Right cardiac atrium (tissue), 5 donors: ENCODE measurements around the gene RHOH. TPM values are rescaled to one million over a fixed set of nuclear protein-coding genes. Genes with fewer than 3 reads are reported as not detected.

Source experiments
- ATAC-seq, 2 donors: fragments of 200-7000 bp; cut with Tn5 transposase; one replicate each; pipeline versions ENCODE4 v1.8.0 to v1.9.1; 2020; ENCODE audit warnings: moderate library complexity in 2 of 2, mild to moderate bottlenecking in 1 of 2
- DNase-seq, 3 donors: peaks; one replicate each; pipeline ENCODE4 v3.0.0-alpha.2; 2020
- H3K27ac ChIP-seq: one replicate; pipeline ENCODE4 v1.5.1; 2013; ENCODE audit warnings: mild to moderate bottlenecking, low read length, control low read depth, moderate library complexity
- H3K27me3 ChIP-seq: one replicate; pipeline ENCODE4 v1.6.1; 2013; ENCODE audit not compliant: control insufficient read depth, insufficient read depth
- H3K4me1 ChIP-seq: one replicate; pipeline ENCODE4 v1.6.1; 2013; ENCODE audit warnings: low read length; ENCODE audit not compliant: control insufficient read depth, insufficient read depth
- H3K4me3 ChIP-seq: one replicate; pipeline ENCODE4 v1.5.1; 2013; ENCODE audit warnings: low read length, control low read depth
- H3K9me3 ChIP-seq: one replicate; pipeline ENCODE4 v1.6.1; 2013; ENCODE audit warnings: low read length; ENCODE audit not compliant: control insufficient read depth
- WGBS: extraction: QIAGEN DNeasy Blood & Tissue Kit; methylation state at CpG from one replicate; pipeline ENCODE4 v1.1.7; 2013; 5-methylcytosine and 5-hydroxymethylcytosine counted together
- intact Hi-C, 4 donors: fragments of 100-400 bp; cut with DNase I; formaldehyde crosslinking; loops; one replicate each; pipeline versions ENCODE4 v1.11.0 to v1.14.0; 2022 to 2023
- polyA plus RNA-seq: library from polyadenylated mRNA; stranded (reverse); fragments of 200-250 nt; gene quantifications from one replicate; pipeline ENCODE4 v1.2.3, GENCODE V29; 2013
- total RNA-seq, 4 donors: library from RNA; stranded (reverse); fragmentation: NEBNext Ultra II Directional; extraction: Animal tissue kit (Norgen Biotek cat#: 25700); gene quantifications; one replicate each; pipeline ENCODE4 v1.2.1, GENCODE V29; 2021
- donor health status: healthy with polysubstance abuse.
- donor health status: DM: no; HTN: yes; CAD: no.
- donor health status: DM: no; HTN: no; CAD: no.
- donor health status: DM: no; HTN: yes; CAD: no; lungs with severe emphysema.
- donor health status: DM: yes; HTN: yes; CAD: no.

The RHOH gene
- total and polyA plus RNA-seq, 5 donors = 0.07 to 1.0 (median 0.37) TPM

DNA sequence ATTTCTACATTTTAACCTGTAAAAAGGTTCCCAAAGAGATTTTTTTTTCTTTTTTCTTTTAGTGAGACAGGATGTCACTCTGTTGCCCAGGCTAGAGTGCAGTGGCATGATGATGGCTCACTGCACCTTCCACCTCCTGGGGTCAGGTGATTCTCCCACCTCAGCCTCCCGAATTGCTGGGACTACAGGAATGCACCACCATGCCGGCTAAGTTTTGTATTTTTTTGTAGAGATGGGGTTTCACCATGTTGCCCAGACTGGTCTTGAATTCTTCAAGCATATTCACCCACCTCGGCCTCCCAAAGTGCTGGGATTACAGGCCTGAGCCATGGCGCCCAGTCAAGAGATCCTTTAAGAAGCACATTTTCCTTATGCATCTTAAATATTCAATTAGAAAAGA, 12.6 kb downstream of the RHOH start:
- DNase-seq = no peak
- whole genome bisulfite sequencing = 89% methylated on average over 4 of the region's 4 CpGs
- no peak for ATAC-seq
- Histone ChIP-seq H3K4me3 (no peak overlapping the region), H3K9me3 (no peaks in the 10 kb centered on the region), H3K27ac (no peak overlapping the region), H3K4me1 (no peaks in the 10 kb centered on the region), H3K27me3 (no peaks in the 10 kb centered on the region)
- intact Hi-C loops = no loop called here

DNA sequence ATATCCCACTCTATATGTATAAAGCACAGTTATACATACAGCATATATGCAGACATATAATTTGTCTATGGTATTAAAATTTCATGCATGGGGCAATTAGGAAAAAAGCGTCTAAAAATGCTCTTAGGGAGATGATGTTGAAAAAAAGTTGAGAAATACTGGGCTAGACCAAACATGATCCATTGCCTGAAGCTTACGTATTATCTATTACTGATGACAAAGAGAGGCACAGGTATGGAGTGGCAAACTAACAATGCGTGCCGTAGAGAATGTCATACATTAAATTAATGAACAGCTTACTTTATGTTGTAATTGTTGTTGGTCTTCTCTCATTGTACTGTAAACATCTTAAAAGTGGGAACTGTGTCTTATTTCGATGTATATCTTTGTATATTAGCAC, 13.9 kb downstream of the RHOH start:
- Histone ChIP-seq H3K4me1 (no peaks in the 10 kb centered on the region), H3K9me3 (no peaks in the 10 kb centered on the region), H3K27me3 (no peaks in the 10 kb centered on the region), H3K4me3 (no peak overlapping the region), H3K27ac (no peak overlapping the region)
- WGBS = 92% methylated on average over 5 of the region's 5 CpGs
- ATAC-seq (no peak), DNase-seq (no peak)
- intact Hi-C loops = no loop called here

DNA sequence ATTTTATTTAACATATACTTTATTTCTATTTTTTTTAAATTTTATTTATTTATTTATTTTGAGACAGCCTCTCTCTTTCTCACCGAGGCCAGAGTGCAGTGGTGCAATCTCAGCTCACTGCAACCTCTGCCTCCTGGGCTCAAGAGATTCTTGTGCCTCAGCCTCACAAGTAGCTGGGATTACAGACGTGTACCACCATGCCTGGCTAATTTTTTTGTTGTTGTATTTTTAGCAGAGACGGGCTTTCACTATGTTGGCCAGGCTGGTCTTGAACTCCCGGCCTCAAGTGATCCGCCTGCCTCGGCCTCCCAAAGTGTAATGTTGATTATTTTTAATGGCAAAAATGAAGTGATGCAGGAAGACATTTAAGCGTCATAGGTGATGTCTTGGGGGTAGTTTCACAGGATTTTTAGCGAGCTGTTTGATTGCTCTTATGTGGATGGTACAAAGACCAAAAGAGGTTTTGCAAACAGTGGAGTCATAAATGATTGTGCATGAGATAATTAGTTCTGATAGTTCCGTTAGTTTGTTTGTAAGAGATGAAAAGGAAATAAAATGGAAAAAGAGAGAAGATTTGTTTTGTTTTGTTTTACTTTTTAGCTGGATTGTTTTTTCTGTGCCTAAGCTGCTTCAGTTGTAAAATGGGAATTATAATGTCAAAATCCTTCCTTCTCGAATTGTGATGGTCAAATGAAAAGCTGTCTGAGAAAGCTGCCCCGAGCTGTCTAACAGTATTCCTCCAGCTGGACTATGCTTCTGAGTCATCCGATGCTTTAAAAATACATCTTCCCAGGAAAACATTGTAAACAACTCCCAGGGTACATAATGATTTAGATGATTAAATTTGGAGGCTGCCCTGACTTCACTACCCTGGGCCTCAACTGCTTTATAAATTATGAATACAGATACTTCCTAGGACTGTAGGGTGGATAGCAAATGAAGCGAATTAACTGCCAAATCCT, 14.7 kb downstream of the RHOH start:
- intact Hi-C loops = no loop called here
- Histone ChIP-seq H3K9me3 (no peaks in the 10 kb centered on the region), H3K27me3 (no peaks in the 10 kb centered on the region), H3K4me1 (no peaks in the 10 kb centered on the region), H3K4me3 (no peak overlapping the region), H3K27ac (no peak overlapping the region)
- WGBS = 85% methylated on average over 13 of the region's 13 CpGs
- ATAC-seq (no peak), DNase-seq (no peak)

DNA sequence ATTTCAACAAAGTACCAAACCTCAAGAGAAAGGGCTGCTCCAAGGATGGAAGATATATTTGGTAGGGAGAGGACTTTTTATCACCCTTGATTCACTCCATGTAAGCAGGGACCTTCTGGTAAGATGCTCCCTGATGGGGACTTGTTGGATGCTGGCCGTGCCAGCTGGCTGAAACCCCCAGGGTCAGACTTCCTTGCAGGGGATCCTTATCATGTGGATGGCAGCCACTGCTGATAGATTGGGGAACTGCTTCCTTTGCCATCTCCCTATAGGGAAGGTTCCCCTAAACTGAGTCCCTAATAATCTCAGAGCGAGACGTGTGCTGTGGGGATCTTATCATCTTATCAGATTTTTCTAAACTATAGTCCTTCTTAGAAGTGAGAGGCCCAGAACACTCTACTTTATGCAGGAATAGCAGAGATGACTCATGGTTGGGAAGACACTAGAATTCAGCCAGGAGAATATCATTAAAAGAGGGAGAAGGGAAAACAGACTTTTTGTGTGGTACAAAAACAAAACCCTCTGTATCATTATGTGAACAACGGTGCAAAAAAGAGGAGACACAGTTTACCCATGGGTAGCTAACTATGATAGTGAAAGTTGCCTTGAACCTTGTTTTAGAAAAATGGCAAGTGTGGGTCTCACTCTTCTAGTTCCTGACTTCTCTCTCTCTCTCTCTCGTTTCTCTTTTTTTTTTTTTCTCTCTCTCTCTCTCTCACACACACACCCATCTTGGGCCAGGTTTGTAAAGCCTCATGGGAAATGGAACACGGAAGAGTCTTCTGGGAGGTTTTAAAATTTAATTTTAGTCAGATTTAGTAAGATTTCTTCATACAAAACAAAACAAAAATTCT, 16.1 kb downstream of the RHOH start:
- H3K27me3 ChIP-seq = no peaks in the 10 kb centered on the region
- WGBS = 36% methylated on average over 6 of the region's 6 CpGs
- intact Hi-C loops = no loop called here
- ATAC-seq (no peak), DNase-seq (no peak)
- H3K27ac ChIP-seq = no peak overlapping the region
- H3K9me3 ChIP-seq = no peaks in the 10 kb centered on the region
- no peak overlapping the region for H3K4me3 ChIP-seq
- no peaks in the 10 kb centered on the region for H3K4me1 ChIP-seq

DNA sequence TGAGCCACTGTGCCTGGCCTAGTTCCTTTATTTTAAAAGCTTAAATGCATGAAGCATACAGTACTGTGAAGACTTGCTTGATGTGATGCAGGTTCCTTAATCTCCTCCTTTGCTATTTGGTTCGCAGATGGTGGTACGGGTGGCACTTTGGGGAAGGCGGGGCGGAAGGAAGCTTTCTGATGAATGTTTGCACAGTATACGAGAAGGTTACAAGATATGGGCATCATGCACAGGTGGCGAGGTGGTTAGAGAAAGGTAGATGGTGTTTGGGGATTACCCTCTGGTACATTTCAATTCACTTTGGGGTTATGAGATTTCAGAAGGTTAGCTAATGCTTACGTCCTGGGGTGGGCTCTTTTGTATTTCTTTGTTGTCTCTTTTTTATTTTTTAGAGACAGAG, 17.2 kb downstream of the RHOH start:
- no peak for DNase-seq
- no peak overlapping the region for H3K27ac ChIP-seq
- H3K4me1 ChIP-seq = no peaks in the 10 kb centered on the region
- no peaks in the 10 kb centered on the region for H3K9me3 ChIP-seq
- H3K27me3 ChIP-seq = no peaks in the 10 kb centered on the region
- 94% methylated on average over 7 of the region's 7 CpGs for WGBS
- intact Hi-C loops = no loop called here
- H3K4me3 ChIP-seq = no peak overlapping the region
- no peak for ATAC-seq

DNA sequence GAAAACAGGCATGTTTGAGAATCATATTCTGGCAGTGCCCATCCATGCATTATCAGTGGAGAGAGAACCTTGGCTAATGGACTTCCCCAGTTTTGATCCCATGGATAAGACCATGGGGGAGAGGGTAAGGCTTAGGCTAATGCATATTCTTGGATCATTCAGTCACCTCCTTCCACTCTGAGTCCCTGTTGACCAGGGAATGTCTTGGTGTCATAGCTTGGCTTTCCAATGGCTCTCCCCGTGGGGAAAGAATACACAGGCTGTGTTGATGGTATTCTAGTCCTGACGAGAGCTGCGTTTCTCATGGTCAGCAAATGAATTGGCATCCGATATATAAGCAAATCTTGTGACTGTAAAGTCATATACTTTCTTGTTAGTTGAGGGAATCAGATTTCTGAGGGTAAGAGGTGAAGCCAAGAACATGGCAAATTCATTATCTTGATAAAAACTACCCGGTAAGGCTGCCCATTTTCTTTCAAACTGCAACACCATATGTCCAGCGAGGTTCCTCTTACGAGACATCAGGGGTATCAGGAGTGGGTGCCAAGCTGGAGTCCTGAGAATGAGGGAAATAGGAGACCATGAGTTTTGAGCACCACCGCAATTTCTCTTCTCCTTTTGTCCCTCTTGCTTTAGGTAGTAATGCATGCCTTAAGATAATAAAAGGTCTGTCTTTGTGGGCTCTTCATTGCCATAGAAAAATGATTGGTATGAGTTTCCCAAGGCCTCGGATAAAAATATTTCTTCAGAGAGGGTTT, 18.0 kb downstream of the RHOH start:
- H3K27ac ChIP-seq = no peak overlapping the region
- no peak overlapping the region for H3K4me3 ChIP-seq
- no peak for DNase-seq
- no peaks in the 10 kb centered on the region for H3K4me1 ChIP-seq
- 87% methylated on average over 9 of the region's 9 CpGs for WGBS
- H3K9me3 ChIP-seq = no peaks in the 10 kb centered on the region
- intact Hi-C loops = no loop called here
- H3K27me3 ChIP-seq = no peaks in the 10 kb centered on the region
- no peak for ATAC-seq

DNA sequence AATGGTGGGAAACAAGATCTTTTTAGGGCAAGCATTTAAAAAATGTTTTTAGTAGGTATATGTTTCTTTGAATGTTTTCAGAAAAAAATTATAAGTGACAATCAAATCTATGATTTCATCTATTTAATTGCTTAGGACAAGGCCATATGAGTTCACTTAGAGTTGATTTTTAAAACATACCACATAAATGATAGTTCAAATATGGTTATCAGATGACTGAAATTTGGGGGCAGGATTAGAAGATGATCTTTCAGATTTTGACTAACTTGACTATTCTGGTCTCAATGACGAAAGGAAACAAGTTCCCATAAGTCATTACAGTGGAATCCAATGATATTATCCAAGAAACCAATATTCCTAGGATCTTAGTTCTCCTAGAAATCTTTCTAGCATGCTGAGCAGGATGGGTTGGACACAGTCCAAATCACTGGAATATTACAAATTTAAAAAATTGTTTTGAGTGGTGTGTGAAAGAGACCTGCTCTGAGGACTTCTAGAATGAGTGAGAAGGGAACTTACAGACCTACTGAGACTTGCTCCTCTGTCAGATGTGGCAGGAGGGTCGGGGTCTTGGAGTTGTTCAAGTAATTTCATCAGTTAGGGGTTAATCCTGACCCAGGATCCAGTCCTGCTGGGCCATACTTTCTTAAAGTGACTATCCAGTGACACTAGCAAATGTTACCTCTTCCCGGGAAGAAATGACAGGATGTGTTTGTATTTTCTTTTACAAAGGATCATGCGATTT, 20.0 kb downstream of the RHOH start:
- Histone ChIP-seq H3K27me3 (no peaks in the 10 kb centered on the region), H3K4me3 (no peak overlapping the region), H3K9me3 (no peaks in the 10 kb centered on the region), H3K4me1 (no peaks in the 10 kb centered on the region), H3K27ac (no peak overlapping the region)
- no peak for DNase-seq
- 72% methylated on average over 4 of the region's 4 CpGs for WGBS
- intact Hi-C loops = no loop called here
- ATAC-seq = no peak

DNA sequence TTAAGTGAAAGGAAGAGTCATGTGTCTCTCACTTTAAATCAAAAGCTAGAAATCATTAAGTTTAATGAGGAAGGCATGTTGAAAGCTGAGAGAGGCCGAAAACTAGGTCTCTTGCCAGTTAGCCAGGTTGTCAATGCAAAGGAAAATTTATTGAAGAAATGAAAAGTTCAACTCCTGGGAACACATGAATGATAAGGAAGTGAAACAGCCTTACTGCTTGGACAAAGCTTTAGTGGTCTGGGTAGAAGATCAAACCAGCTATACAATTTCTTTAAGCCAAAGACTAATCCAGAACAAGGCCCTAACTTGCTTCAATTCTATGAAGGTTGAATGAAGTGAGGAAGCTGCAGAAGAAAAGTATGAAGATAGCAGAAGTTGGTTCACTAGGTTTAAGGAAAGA, 24.9 kb downstream of the RHOH start:
- DNase-seq = no peak
- H3K27ac ChIP-seq = no peak overlapping the region
- H3K4me1 ChIP-seq = no peaks in the 10 kb centered on the region
- no peaks in the 10 kb centered on the region for H3K9me3 ChIP-seq
- WGBS = 82% methylated on average over 1 of the region's 1 CpG
- H3K4me3 ChIP-seq = no peak overlapping the region
- no peaks in the 10 kb centered on the region for H3K27me3 ChIP-seq
- intact Hi-C loops = no loop called here
- no peak for ATAC-seq

DNA sequence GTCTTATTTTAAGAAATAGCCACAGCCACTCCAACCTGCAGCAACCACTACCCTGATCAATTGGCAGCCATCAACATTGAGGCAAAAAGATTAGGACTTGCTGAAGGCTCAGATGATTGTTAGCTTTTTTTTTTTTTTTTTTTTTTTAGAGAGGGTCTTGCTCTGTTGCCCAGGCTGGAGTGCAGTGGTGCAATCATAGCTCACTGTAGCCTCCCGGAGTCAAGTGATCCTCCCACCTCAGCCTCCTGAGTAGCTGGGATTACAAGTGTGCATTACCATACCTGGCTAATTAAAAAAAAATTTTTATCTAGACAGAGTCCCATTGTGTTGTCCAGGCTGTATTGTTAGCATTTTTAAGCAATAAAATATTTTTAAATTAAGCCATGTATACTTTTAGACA, 26.5 kb downstream of the RHOH start:
- no peak for DNase-seq
- no peak for ATAC-seq
- Histone ChIP-seq H3K4me1 (no peaks in the 10 kb centered on the region), H3K4me3 (no peak overlapping the region), H3K27me3 (no peaks in the 10 kb centered on the region), H3K27ac (no peak overlapping the region), H3K9me3 (no peaks in the 10 kb centered on the region)
- intact Hi-C loops = no loop called here
- whole genome bisulfite sequencing = 85% methylated on average over 1 of the region's 1 CpG

DNA sequence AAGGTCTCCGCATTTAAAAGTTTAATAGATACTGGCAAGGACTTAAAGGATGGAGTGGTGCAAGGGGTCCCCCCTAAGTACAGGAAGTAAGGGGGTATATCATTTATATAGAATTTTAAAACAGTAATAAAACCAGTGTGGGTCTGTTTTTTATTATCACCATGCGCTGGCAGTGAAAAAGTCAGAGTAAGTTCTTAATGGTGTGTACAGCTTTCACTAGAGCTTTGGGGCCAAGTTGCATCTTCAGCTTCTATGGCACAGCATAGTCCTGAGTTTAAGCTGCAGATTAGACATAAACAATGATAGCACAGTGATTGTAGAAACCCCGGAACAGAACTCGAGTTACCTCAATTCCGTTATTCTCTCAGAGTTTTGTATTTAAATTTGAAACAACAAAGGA, 27.6 kb downstream of the RHOH start:
- no peak for DNase-seq
- intact Hi-C loops = no loop called here
- no peak overlapping the region for H3K4me3 ChIP-seq

More for the DNA sequence above, 27.6 kb downstream of the RHOH start:
- Histone ChIP-seq H3K27ac (no peak overlapping the region), H3K4me1 (no peaks in the 10 kb centered on the region), H3K27me3 (no peaks in the 10 kb centered on the region), H3K9me3 (no peaks in the 10 kb centered on the region)
- ATAC-seq = no peak
- WGBS = 90% methylated on average over 5 of the region's 5 CpGs
